GM12864 (cell line): Measurements from ENCODE around the gene CFAP300.

Source experiments
- DNase-seq: peaks from one replicate; pipeline ENCODE4 v3.0.0-alpha.2; 2011; ENCODE audit warnings: low read depth
- H3K4me3 ChIP-seq: 2 replicates; pipeline ENCODE4 v1.5.1; 2011; ENCODE audit warnings: mild to moderate bottlenecking, low read depth, low read length, control low read depth
- CTCF ChIP-seq: IDR thresholded peaks from 2 replicates; pipeline ENCODE4 v1.5.1; 2011; ENCODE audit warnings: low read depth, mild to moderate bottlenecking, moderate library complexity, low read length, control low read depth, inconsistent platforms; ENCODE audit errors: missing control alignments

The CFAP300 gene

GRCh38 chr11:102071497-102072472 lies 24.5 kb downstream of the CFAP300 start:
- no peak for TF ChIP-seq CTCF
- DNase-seq: no peak
- no peak overlapping the region for H3K4me3 ChIP-seq

- no peak overlapping the region for H3K4me3 ChIP-seq
- no peak for DNase-seq
- TF ChIP-seq CTCF: no peak
These were observed 26.0 kb downstream of the CFAP300 start for GRCh38 chr11:102073253-102073652.

- no peak for DNase-seq
- no peak overlapping the region for H3K4me3 ChIP-seq
- TF ChIP-seq CTCF: no peak
These were observed 32.4 kb downstream of the CFAP300 start for GRCh38 chr11:102079625-102080024.

- no peak for DNase-seq
- no peak for TF ChIP-seq CTCF
- no peak overlapping the region for H3K4me3 ChIP-seq
These were observed 34.1 kb downstream of the CFAP300 start for GRCh38 chr11:102081313-102081712.

GRCh38 chr11:102085864-102086551 lies 38.8 kb downstream of the CFAP300 start:
- no peak for DNase-seq
- no peak overlapping the region for H3K4me3 ChIP-seq
- TF ChIP-seq CTCF: no peak

- TF ChIP-seq CTCF: no peak
- no peak for DNase-seq
- no peak overlapping the region for H3K4me3 ChIP-seq
These were observed 49.9 kb downstream of the CFAP300 start for GRCh38 chr11:102097186-102097585.
